Measurements from ENCODE around the gene TP53BP2. TPM values are rescaled to one million over a fixed set of nuclear protein-coding genes. Genes with fewer than 3 reads are reported as not detected.

TP53BP2 gene
- total RNA-seq, 6 experiments from 2014 or later: 13.7 to 46.4 (median 19.0) TPM

DNA sequence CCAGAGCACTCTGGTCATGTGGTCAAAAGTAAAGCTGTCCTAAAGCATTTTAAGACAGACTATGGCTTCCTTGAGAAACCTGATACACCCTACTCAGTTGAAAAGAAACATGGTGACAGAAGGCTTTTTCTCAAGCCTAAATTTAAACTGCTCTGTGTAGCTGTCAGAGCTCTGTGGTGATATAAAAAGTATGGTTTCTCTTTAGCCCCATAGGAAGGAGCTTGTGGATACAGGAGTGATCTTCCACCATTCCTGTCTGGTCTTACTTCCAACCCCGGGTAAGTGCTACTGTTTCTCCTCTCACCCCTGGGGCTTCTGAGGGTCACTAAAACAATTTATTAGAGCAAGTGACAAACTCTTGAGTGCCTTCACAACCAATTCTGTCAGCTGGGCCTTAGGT, 8.5 kb downstream of the TP53BP2 start:
- Histone ChIP-seq H3K4me3 (no peak overlapping the region), H3K9me3 (no peaks in the 10 kb centered on the region), H3K27ac (no peak overlapping the region), H3K36me3 (no peaks in the 10 kb centered on the region), H3K27me3 (no peaks in the 10 kb centered on the region), H3K4me1 (peaks cover 0 to 39% (median 8%) of the 10 kb centered on the region in 4 donors)
- intact Hi-C loops (cut with DNase I): no loop called here
- DNase-seq: no peak
- no peak for ATAC-seq
- TF ChIP-seq CTCF (IDR thresholded peaks at IDR 0.05): no peak
- TF ChIP-seq POLR2A (IDR thresholded peaks at IDR 0.05): no peak
- WGBS (ENCODE audit: insufficient coverage, low coverage, low lambda C conversion rate, missing lambda C conversion rate): 78% methylated on average over 1 of the region's 1 CpG

DNA sequence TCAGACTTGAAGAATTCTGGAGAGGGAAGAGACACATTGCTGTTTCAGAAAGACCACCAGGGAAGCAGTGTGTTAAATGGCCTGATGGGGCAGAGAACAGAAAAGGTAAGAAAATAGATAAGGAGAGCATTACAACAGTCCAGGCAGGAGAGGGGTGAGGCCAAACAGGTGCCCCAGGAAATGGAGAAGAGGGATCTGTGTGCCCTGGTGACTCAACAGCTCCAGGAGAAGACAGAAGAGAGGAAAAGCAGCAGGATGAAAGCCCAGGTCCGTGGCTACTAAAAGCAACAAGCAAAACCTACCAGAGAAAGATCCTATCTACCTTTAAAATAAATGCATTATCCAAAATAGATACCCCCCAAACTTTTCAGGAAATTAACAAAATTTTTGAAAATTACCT, 9.2 kb downstream of the TP53BP2 start:
- ATAC-seq (peak in 1 of 4 donors; percentile 12), DNase-seq (no peak)
- Histone ChIP-seq H3K36me3 (no peaks in the 10 kb centered on the region), H3K9me3 (no peaks in the 10 kb centered on the region), H3K27ac (no peak overlapping the region), H3K4me3 (no peak overlapping the region), H3K27me3 (no peaks in the 10 kb centered on the region), H3K4me1 (peaks cover 0 to 38% (median 9%) of the 10 kb centered on the region in 4 donors)
- intact Hi-C loops (cut with DNase I): no loop called here
- 20% methylated on average over 1 of the region's 1 CpG for WGBS (ENCODE audit: insufficient coverage, low coverage, low lambda C conversion rate, missing lambda C conversion rate)
- TF ChIP-seq POLR2A (IDR thresholded peaks at IDR 0.05): no peak
- TF ChIP-seq CTCF (IDR thresholded peaks at IDR 0.05): no peak

- H3K4me3 ChIP-seq: no peak overlapping the region
- H3K4me1 ChIP-seq: peaks cover 2 to 32% (median 9%) of the 10 kb centered on the region in 4 donors
- ATAC-seq (peak in 3 of 4 donors; percentile 4 to 17 (median 9)), DNase-seq (no peak)
- TF ChIP-seq CTCF (IDR thresholded peaks at IDR 0.05) (no peak), POLR2A (IDR thresholded peaks at IDR 0.05) (no peak)
- WGBS (ENCODE audit: insufficient coverage, low coverage, low lambda C conversion rate, missing lambda C conversion rate): 30% methylated on average over 2 of the region's 2 CpGs
- no peaks in the 10 kb centered on the region for H3K36me3 ChIP-seq
- peak overlapping the region in 2 of 3 donors; percentile 26 to 78 for H3K27ac ChIP-seq
- intact Hi-C loops (cut with DNase I): no loop called here
- no peaks in the 10 kb centered on the region for H3K27me3 ChIP-seq
- no peaks in the 10 kb centered on the region for H3K9me3 ChIP-seq
Measured at GRCh38 chr1:223835754-223836153, 10.0 kb downstream of the TP53BP2 start.

DNA sequence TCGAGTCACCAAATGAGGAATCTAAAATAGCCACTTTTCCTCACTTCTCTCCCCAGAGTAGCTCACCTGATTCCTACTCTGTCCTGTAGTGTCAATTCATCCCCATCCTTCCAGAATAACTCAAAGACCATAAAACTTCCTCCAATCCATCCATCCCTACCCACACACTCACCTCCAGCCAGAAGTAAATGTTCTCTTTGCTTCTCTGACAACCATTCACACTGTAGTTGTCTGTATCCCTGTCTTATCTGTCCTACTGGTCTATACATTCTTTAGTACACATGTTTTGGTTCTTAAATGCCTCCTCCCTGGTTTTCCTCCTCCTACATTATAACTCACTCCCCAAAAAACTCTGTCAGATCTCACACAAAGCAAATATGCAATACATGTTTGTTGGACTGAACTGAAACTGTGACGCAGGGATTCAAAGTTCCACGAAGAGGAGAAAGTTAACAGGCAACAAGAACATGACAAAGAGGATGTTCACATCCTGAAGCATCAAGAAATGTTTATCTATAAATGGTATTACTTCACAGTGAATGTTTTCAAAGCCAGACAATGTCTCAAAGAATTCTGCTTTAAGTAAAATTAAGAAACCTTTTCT, 11.0 kb downstream of the TP53BP2 start:
- DNase-seq: no peak
- no peaks in the 10 kb centered on the region for H3K36me3 ChIP-seq
- no peak for TF ChIP-seq CTCF (IDR thresholded peaks at IDR 0.05)
- TF ChIP-seq POLR2A (IDR thresholded peaks at IDR 0.05): no peak
- no peaks in the 10 kb centered on the region for H3K9me3 ChIP-seq
- H3K27ac ChIP-seq: peak overlapping the region; percentile 40 to 78 (median 50)
- 24% methylated on average over 3 of the region's 3 CpGs for WGBS (ENCODE audit: insufficient coverage, low coverage, low lambda C conversion rate, missing lambda C conversion rate)
- H3K4me1 ChIP-seq: peaks cover 2 to 32% (median 9%) of the 10 kb centered on the region in 4 donors
- no peak overlapping the region for H3K4me3 ChIP-seq
- intact Hi-C loops (cut with DNase I): no loop called here
- peak; percentile 57 to 78 (median 70) for ATAC-seq
- no peaks in the 10 kb centered on the region for H3K27me3 ChIP-seq
